ENCODE results near the gene PTPRE. TPM values are rescaled to one million over a fixed set of nuclear protein-coding genes. Genes with fewer than 3 reads are reported as not detected.

Gene PTPRE
- total RNA-seq, 1 experiment from 2014 or later, result 7.9 TPM

DNA sequence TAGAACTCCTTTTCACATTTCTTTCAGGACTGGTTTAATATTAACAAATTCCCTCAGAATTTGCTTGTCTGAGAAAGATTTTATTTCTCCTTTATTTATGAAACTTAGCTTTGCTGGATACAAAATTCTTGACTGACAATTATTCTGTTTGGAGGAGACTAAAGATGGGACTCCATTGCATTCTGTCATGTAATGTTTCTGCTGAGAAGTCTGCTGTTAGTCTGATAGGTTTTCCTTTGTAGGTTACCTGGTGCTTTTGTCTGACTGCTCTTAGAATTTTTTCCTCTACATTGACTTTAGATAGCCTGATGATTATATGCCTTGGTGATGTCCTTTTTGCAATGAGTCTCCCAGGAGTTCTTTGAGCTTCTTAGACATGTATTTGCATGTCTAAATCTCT is 37.6 kb upstream of the PTPRE start:
- no peaks in the 10 kb centered on the region for H3K79me2 ChIP-seq (ENCODE audit: low read depth)
- CTCF ChIA-PET, result no interaction called here
- H3K4me3 ChIP-seq, result no peak overlapping the region
- H4K20me1 ChIP-seq (ENCODE audit: insufficient read depth), result no peaks in the 10 kb centered on the region
- H3K27ac ChIP-seq, result no peak overlapping the region
- H3K4me1 ChIP-seq (replicated peaks; ENCODE audit: insufficient read depth), result no peaks in the 10 kb centered on the region
- H3F3A ChIP-seq (ENCODE audit: insufficient read depth, low read depth), result no peaks in the 10 kb centered on the region
- DNase-seq, result no peak
- no peak overlapping the region for H2AFZ ChIP-seq
- H3K4me2 ChIP-seq, result no peak overlapping the region
- intact Hi-C loops (cut with micrococcal nuclease; ENCODE audit: unreplicated experiment), result no loop called here
- POLR2A ChIA-PET (ENCODE audit: unreplicated experiment), result no interaction called here
- H3K9me2 ChIP-seq (ENCODE audit: insufficient read depth), result no peaks in the 10 kb centered on the region
- peaks cover 6% of the 10 kb centered on the region; the same call in 1 of the 2 replicates for H3K9me3 ChIP-seq (ENCODE audit: insufficient read depth, low read depth)
- peaks cover 13% of the 10 kb centered on the region; the same call in 1 of the 2 replicates for H3K27me3 ChIP-seq (ENCODE audit: insufficient read depth, low read depth)
- BruUV-seq (replicated peaks), result no TSS peak
- TF ChIP-seq EZH2 (IDR thresholded peaks at IDR 0.05; ENCODE audit: low read depth), result no peak
- no peak for TF ChIP-seq CTCF (conservative IDR thresholded peaks at IDR 0.05)
- H3K36me3 ChIP-seq (ENCODE audit: low read depth), result no peaks in the 10 kb centered on the region

DNA sequence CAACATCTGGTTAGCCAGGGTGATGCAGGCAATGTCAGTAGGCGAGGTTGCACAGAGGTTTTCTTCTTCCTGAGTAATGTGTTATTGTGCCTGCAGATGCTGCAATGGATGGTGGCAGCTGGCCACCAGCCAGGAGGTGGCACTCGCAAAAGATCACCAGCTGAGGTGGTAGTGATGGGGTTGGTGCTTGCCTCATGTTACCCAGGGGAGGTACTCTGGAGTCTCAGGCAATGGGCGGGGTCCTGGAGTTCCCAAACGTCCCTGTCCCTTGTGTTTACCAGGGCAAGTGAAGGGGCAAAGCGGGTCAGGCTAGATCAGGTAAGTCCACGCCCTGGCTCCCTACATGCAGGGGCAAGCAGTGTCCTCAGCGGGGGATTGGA is 35.3 kb upstream of the PTPRE start:
- Histone ChIP-seq H3K9me2 (ENCODE audit: insufficient read depth) (no peaks in the 10 kb centered on the region), H3K27ac (no peak overlapping the region), H3K9me3 (ENCODE audit: insufficient read depth, low read depth) (peaks cover 6% of the 10 kb centered on the region; the same call in 1 of the 2 replicates), H3K27me3 (ENCODE audit: insufficient read depth, low read depth) (0 out of 2 replicates have a peak, but pooled peaks cover 7% of the 10 kb centered on the region), H4K20me1 (ENCODE audit: insufficient read depth) (no peaks in the 10 kb centered on the region), H3K79me2 (ENCODE audit: low read depth) (no peaks in the 10 kb centered on the region), H3K36me3 (ENCODE audit: low read depth) (no peaks in the 10 kb centered on the region), H3K4me2 (no peak overlapping the region), H3F3A (ENCODE audit: insufficient read depth, low read depth) (no peaks in the 10 kb centered on the region), H3K4me3 (no peak overlapping the region), H2AFZ (no peak overlapping the region), H3K4me1 (replicated peaks; ENCODE audit: insufficient read depth) (no peaks in the 10 kb centered on the region)
- no peak for DNase-seq
- ChIA-PET CTCF (no interaction called here), POLR2A (ENCODE audit: unreplicated experiment) (no interaction called here)
- intact Hi-C loops (cut with micrococcal nuclease; ENCODE audit: unreplicated experiment), result no loop called here
- no TSS peak for BruUV-seq (replicated peaks)
- TF ChIP-seq CTCF (conservative IDR thresholded peaks at IDR 0.05), result no peak
- no peak for TF ChIP-seq EZH2 (IDR thresholded peaks at IDR 0.05; ENCODE audit: low read depth)

- POLR2A ChIA-PET (ENCODE audit: unreplicated experiment), result no interaction called here
- Histone ChIP-seq H4K20me1 (ENCODE audit: insufficient read depth) (no peaks in the 10 kb centered on the region), H3K9me3 (ENCODE audit: insufficient read depth, low read depth) (peaks cover 6% of the 10 kb centered on the region; the same call in 1 of the 2 replicates), H3K27me3 (ENCODE audit: insufficient read depth, low read depth) (0 out of 2 replicates have a peak, but pooled peaks cover 5% of the 10 kb centered on the region), H3K4me3 (no peak overlapping the region), H3F3A (ENCODE audit: insufficient read depth, low read depth) (no peaks in the 10 kb centered on the region), H3K27ac (no peak overlapping the region), H3K4me1 (replicated peaks; ENCODE audit: insufficient read depth) (no peaks in the 10 kb centered on the region), H3K4me2 (no peak overlapping the region), H3K9me2 (ENCODE audit: insufficient read depth) (no peaks in the 10 kb centered on the region), H3K79me2 (ENCODE audit: low read depth) (no peaks in the 10 kb centered on the region), H3K36me3 (ENCODE audit: low read depth) (no peaks in the 10 kb centered on the region), H2AFZ (no peak overlapping the region)
- no peak for DNase-seq
- CTCF ChIA-PET, result no interaction called here
- no TSS peak for BruUV-seq (replicated peaks)
- TF ChIP-seq CTCF (conservative IDR thresholded peaks at IDR 0.05) (no peak), EZH2 (IDR thresholded peaks at IDR 0.05; ENCODE audit: low read depth) (no peak)
- intact Hi-C loops (cut with micrococcal nuclease; ENCODE audit: unreplicated experiment), result no loop called here
Measured at GRCh38 chr10:127872011-127872761, 34.7 kb upstream of the PTPRE start.
